Lung (tissue), 16 donors: ENCODE data around the gene PRPS2. TPM values are rescaled to one million over a fixed set of nuclear protein-coding genes. Genes with fewer than 3 reads are reported as not detected.

Source experiments
- ATAC-seq: fragments of 200-7000 bp; cut with Tn5 transposase; one replicate; pipeline ENCODE4 v1.9.1; 2020; ENCODE audit warnings: moderate number of reproducible peaks; ENCODE audit not compliant: insufficient read depth, low FRiP score
- DNase-seq, 3 donors: peaks; one replicate each; pipeline ENCODE4 v3.0.0-alpha.2; 2013 to 2017
- H3K27ac ChIP-seq, 2 donors: one replicate each; pipeline ENCODE4 v1.5.1; 2013; ENCODE audit warnings: mild to moderate bottlenecking in 2 of 2, moderate library complexity in 2 of 2, control low read depth in 1 of 2, inconsistent platforms in 1 of 2, low read depth in 1 of 2, low read length in 1 of 2
- H3K27me3 ChIP-seq, 3 donors: one replicate each; pipeline ENCODE4 v1.5.1; 2013; ENCODE audit warnings: low read length in 2 of 3; ENCODE audit not compliant: control insufficient read depth in 3 of 3, insufficient read depth in 3 of 3
- H3K36me3 ChIP-seq, 4 donors: one replicate each; pipeline ENCODE4 v1.5.1; 2013; ENCODE audit warnings: low read length in 4 of 4, mild to moderate bottlenecking in 1 of 4, moderate library complexity in 1 of 4; ENCODE audit not compliant: control insufficient read depth in 4 of 4, insufficient read depth in 4 of 4
- H3K4me1 ChIP-seq, 5 donors: one replicate each; pipeline ENCODE4 v1.5.1; 2013; ENCODE audit warnings: low read length in 5 of 5, mild to moderate bottlenecking in 2 of 5, moderate library complexity in 1 of 5; ENCODE audit not compliant: control insufficient read depth in 5 of 5, insufficient read depth in 5 of 5
- H3K4me3 ChIP-seq: one replicate; pipeline ENCODE4 v1.5.1; 2013; ENCODE audit warnings: mild to moderate bottlenecking, control low read depth, moderate library complexity
- H3K9ac ChIP-seq, 2 donors: one replicate each; pipeline ENCODE4 v1.5.1; 2013; ENCODE audit warnings: low read length in 2 of 2, control low read depth in 1 of 2; ENCODE audit not compliant: insufficient read depth in 1 of 2
- H3K9me3 ChIP-seq, 4 donors: one replicate each; pipeline ENCODE4 v1.5.1; 2013; ENCODE audit warnings: low read length in 3 of 4, mild to moderate bottlenecking in 1 of 4, moderate library complexity in 1 of 4; ENCODE audit not compliant: control insufficient read depth in 4 of 4, insufficient read depth in 3 of 4
- CTCF ChIP-seq: IDR thresholded peaks from 2 replicates; pipeline ENCODE4 v1.5.1; 2012; ENCODE audit warnings: mild to moderate bottlenecking; ENCODE audit errors: control extremely low read depth, extremely low read depth
- WGBS, 2 donors: extraction: QIAGEN DNeasy Blood & Tissue Kit; methylation state at CpG; one replicate each; pipeline ENCODE4 v1.1.7; 2013; 5-methylcytosine and 5-hydroxymethylcytosine counted together
- long read RNA-seq, 5 donors: transcript quantifications; one replicate each; lab custom pipeline, GENCODE V29; 2026
- polyA plus RNA-seq, 2 donors: library from polyadenylated mRNA; stranded (reverse); fragments of 200-250 nt; gene quantifications; one replicate each; pipeline ENCODE4 v1.2.1, GENCODE V29; 2013
- total RNA-seq, 2 donors: library from RNA; depleted of rRNA in 1 of 2; stranded (reverse); fragments of >200 nt in 1 of 2; gene quantifications; one replicate each; pipeline ENCODE4 v1.2.1, GENCODE V29; 2014 to 2021
- donor health status: control.
- donor health status: control.
- donor health status: Bipolar disorder and iron deficiency.
- donor health status: healthy.
- donor health status: DM: yes; HTN: yes; CAD: no.

Gene PRPS2
- 10 to 100 TPM; 27.4 to 29.6 TPM for total RNA-seq
- 10 to 100 TPM; 12.6 to 19.9 TPM for polyA plus RNA-seq
- long read RNA-seq, donor 1, transcript PRPS2-202 (7 exons, 2,511 nt): major isoform, 17 of 20 reads
- long read RNA-seq, donor 1, partial matches to known transcripts: 0 of 20 reads
- long read RNA-seq, donor 1, other reads (novel, unspliced or antisense): 0 of 20 reads
- long read RNA-seq, donor 2, partial matches to known transcripts: 0 of 2 reads
- long read RNA-seq, donor 2, other reads (novel, unspliced or antisense): 0 of 2 reads
- long read RNA-seq, donor 3, transcript PRPS2-202 (7 exons, 2,511 nt): major isoform, 7 of 7 reads
- long read RNA-seq, donor 3, partial matches to known transcripts: 0 of 7 reads
- long read RNA-seq, donor 3, other reads (novel, unspliced or antisense): 0 of 7 reads
- long read RNA-seq, donor 4, partial matches to known transcripts: 0 of 1 reads
- long read RNA-seq, donor 4, other reads (novel, unspliced or antisense): 0 of 1 reads
- long read RNA-seq, donor 5, transcript PRPS2-202 (7 exons, 2,511 nt): major isoform, 10 of 71 reads
- long read RNA-seq, donor 5, partial matches to known transcripts: 59 of 71 reads
- long read RNA-seq, donor 5, other reads (novel, unspliced or antisense): 0 of 71 reads

GRCh38 chrX:12791257-12792228 lies at the start of gene PRPS2:
TSS of gene PRPS2 (plus strand) at chrX:12791412. CDS start at chrX:12791498, 86 bp downstream.
- peaks cover 0 to 13% (median 3%) of the 10 kb centered on the region in 3 donors for H3K27me3 ChIP-seq
- peak; percentile 73 to 80 (median 79) for DNase-seq
- no peaks in the 10 kb centered on the region for H3K36me3 ChIP-seq
- H3K9me3 ChIP-seq: peaks cover 0 to 18% (median 0%) of the 10 kb centered on the region in 4 donors
- 1 to 20% methylated on average over 32 to 113 of the region's 113 CpGs for WGBS, 2 donors
- H3K4me1 ChIP-seq: no peaks in the 10 kb centered on the region
- TF ChIP-seq CTCF: no peak
- H3K27ac ChIP-seq: peak within 1 kb of the TSS in 1 of 2 donors; percentile 66
- peak within 1 kb of the TSS; percentile 73 for H3K4me3 ChIP-seq
- ATAC-seq: peak; percentile 93
- peak within 1 kb of the TSS in 1 of 2 donors; percentile 37 for H3K9ac ChIP-seq

GRCh38 chrX:12741416-12741815 lies 49.8 kb upstream of the PRPS2 start:
- ATAC-seq: no peak
- H3K36me3 ChIP-seq: no peaks in the 10 kb centered on the region
- no peak overlapping the region for H3K4me3 ChIP-seq
- TF ChIP-seq CTCF: no peak
- 67 to 88% methylated on average over 6 of the region's 6 CpGs for WGBS, 2 donors
- H3K27me3 ChIP-seq: peaks cover 0 to 12% (median 6%) of the 10 kb centered on the region in 3 donors
- DNase-seq: peak in 1 of 3 donors; percentile 28
- no peaks in the 10 kb centered on the region for H3K9me3 ChIP-seq
- no peak overlapping the region for H3K9ac ChIP-seq
- H3K27ac ChIP-seq: no peak overlapping the region
- no peaks in the 10 kb centered on the region for H3K4me1 ChIP-seq

GRCh38 chrX:12747433-12747832 lies 43.8 kb upstream of the PRPS2 start:
- Histone ChIP-seq H3K27ac (no peak overlapping the region), H3K4me1 (no peaks in the 10 kb centered on the region), H3K4me3 (no peak overlapping the region), H3K27me3 (peaks cover 0 to 10% (median 1%) of the 10 kb centered on the region in 3 donors), H3K36me3 (no peaks in the 10 kb centered on the region), H3K9ac (no peak overlapping the region), H3K9me3 (peaks cover 0 to 10% (median 2%) of the 10 kb centered on the region in 4 donors)
- ATAC-seq (no peak), DNase-seq (no peak)
- WGBS, 2 donors: 80 to 89% methylated on average over 1 of the region's 1 CpG
- no peak for TF ChIP-seq CTCF
